GM21447 (cell line): Measurements from ENCODE around the gene RXRG.
"Not testable (repeated sequence)": the region's sequence is repeated elsewhere in the genome, so short reads cannot be mapped to it uniquely, and the experiment has no call there.

ENCODE experiments used
- ATAC-seq: cut with Tn5 transposase; IDR thresholded peaks from one replicate; pipeline ENCODE4 v1.9.1; 2021; ENCODE audit not compliant: unreplicated experiment

RXRG gene

DNA sequence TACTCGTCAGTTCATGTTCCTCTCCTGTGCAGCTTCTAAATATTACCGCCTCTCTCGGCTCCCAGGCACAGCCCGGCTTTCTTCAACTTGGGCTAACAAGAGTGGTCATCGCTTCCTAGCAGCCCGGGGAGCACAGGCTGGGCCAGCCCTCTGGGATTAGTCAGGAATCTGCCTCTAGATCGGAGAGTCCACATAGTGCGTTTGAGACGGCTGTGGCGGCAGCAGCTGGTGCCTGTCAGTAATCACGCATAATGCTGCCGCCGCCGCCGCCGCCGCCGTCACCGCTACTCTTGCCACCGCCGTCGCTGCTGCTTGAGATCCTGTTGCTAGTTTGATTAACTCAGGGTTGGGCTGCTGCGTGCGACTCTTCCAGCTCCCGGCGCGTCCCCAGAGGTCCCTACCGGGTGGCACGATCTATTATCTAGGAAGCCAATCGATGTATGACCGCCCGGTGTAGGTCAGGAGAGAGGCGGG lies at the start of gene RXRG:
TSS of gene RXRG (minus strand) at position 230 of the 474 bp plus-strand sequence. CDS start 233 bp downstream, outside the sequence.
- no peak for ATAC-seq

DNA sequence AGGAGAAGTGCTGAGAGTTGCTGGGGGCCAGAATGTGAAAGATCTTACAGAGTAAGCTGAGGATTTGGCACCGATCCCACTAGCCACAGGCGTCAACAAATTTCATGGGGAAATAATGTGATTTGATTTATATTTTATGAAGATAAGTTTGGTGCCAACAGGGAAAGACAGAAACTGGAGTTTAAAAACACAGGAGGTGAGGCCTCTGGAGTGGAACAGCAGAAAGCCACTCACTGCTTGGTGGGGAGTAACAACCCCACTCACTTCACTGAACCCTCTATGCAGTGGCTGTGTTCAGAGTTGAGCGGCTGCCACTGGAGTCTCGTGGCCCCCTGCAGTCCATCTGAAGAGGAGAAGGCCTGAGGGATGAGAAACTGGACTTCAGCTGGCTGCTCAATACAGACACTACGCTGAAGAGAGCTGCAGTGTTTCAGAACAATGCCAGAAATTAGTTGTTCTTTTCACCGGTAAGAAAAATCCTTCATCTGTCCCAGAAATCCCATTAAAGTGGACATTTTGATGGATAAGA lies 48.0 kb upstream of the RXRG start:
- no peak for ATAC-seq

- ATAC-seq: no peak
Measured at GRCh38 chr1:165490175-165490574, 45.2 kb upstream of the RXRG start.

- ATAC-seq: no peak
Measured at GRCh38 chr1:165487921-165488320, 43.0 kb upstream of the RXRG start.

DNA sequence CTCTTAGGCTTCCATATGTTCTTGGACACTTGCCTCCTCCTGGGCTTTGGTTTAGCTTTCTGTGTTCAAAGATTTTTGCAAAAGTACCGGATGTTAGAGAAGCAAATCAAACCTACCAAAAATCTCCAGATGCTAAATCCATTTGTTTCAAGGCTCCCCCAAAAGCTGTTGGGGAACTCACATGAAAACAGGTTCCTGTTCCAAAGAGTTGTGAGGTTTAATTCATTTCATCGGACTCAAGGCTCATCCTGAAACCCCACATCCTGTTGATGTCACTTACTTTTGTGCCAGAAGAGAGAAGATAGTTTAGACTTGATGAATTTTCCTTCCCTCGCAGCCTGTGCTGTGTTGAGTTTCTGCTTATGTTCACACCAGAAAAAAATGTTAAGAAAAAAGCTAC lies 41.7 kb upstream of the RXRG start:
- ATAC-seq: no peak

DNA sequence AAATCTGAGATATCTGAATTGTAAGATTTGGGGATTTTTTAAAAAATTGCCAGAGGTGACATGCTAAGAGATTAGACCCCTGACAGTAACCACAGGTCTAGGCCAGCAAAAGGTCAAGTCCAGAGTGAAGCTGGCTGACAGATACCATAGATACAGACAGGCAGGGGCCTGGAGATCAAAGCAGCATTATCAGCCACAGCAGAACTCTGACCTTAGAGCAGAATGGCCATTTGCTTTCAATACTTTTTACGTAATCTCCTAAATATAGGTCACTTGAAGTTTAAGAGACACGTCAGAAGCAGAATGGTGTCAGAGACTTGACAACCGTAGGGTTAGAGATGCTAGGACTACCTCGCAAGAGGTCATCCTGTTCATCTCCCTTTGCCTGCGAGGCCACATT lies 40.8 kb upstream of the RXRG start:
- no peak for ATAC-seq

DNA sequence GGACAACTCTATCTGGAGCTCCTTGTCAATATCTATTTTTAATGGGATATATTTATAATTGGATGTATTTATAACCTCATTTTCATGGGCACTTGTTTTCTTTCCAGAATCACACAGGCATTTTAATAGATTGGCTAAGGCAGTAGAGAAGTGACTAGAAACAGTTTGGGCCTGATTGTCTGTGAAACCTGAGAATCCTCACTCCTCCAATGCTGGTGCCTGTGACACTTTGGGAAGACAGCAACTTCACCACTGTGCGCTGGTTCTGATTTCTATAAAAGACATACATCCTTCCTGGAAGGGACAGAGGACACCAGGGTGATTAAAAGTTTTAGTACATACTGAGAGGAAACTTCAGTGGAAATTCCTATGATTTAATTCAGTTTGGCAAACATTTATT lies 39.6 kb upstream of the RXRG start:
- ATAC-seq: no peak

GRCh38 chr1:165483412-165483811 lies 38.5 kb upstream of the RXRG start:
- no peak for ATAC-seq

DNA sequence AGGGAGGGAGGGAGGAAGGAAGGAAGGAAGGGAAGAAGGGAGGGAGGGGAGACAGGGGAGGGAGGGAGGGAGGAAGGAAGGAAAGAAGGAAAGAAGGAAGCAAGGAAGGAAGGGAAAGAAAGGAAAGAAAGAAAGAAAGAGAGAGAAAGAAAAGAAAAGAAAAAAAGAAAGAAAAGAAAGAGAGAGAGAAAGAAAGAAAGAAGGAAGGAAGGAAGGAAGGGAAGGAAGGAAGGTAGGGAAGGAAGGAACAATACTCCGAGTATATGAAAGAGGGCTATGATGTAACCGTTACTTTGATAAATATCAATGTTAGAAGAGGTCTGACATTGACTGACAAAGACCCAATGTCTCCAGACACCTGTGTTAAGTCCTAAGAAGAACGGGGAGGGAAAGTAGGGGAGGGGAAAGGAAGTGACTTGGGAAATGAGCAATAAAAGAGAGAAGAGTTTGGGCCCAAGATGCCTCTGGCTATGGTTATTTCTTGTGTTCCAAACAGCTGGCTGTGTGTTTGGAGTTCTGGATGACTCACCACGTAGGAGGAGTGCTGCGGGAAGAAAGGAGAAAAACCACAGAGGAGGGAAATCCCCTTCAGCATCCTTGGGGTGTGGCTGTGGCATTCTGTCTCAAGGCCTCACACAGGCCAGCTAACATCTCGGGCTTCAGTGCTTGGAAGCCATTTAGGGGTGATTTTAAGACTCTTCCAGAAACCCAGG lies 37.0 kb upstream of the RXRG start:
- no peak for ATAC-seq

DNA sequence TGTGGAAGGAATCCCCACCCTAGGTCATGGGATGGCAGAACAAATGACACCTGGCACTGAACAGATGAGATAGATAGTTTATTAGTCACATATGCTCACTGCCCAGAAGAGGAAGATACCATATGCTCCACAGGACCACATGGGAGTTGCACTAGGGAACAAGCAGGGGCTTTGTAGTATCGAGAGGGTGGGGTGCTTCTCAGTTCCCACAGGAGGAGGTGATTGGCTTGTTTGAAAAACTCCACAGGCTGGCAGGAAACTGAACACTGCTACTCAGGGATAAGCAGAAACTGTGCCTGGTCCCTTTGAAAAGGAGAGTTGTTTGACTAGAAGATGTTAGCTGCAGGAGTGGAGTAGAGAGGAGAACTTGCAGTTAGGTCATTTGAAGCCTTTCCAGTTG lies 31.9 kb upstream of the RXRG start:
- no peak for ATAC-seq

DNA sequence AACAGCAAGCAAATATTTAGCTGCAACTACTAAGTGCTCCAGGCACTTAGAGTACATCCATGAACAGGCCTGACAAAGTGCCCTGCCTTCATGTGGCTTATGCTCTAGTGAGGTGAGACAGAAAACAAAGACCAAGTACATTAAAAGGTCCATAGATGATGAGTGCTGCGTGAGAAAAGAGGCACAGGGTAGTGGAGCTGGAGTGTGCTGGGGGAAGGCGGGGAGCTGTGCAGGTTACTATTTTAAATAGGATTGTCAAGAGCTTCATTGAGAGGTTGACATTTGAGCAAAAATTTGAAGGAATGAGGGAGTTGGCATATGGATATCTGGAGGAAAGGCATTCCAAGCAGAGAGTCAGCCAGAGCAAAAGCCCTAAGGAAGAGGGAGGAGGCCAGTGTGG lies 29.3 kb upstream of the RXRG start:
- ATAC-seq: no peak

- no peak for ATAC-seq
Measured at GRCh38 chr1:165473081-165473480, 28.2 kb upstream of the RXRG start.

DNA sequence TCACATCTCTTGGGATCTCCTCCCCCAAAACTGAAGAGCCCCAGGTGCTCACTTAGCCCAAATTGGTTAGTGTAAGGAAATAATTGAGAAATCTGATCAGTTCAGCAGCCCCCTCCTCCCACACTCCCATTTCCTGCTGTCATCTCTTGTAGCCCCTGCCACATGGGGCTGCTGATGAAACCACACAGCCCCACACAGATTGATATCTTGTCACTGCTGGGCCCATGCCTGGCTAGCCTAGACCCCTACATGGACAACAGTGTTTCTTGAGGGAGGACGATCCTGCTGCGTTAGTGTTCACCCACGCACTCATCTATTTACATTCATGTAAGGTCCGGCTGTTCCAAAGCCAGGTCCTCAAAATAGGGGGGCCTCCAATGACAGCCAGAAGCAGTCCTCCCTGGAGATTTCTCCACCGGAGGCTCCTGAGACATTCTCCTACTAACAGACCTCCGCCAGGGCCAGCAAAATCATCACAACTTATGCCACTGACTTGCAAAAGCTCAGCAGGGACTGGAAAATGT lies 23.9 kb upstream of the RXRG start:
- no peak for ATAC-seq

DNA sequence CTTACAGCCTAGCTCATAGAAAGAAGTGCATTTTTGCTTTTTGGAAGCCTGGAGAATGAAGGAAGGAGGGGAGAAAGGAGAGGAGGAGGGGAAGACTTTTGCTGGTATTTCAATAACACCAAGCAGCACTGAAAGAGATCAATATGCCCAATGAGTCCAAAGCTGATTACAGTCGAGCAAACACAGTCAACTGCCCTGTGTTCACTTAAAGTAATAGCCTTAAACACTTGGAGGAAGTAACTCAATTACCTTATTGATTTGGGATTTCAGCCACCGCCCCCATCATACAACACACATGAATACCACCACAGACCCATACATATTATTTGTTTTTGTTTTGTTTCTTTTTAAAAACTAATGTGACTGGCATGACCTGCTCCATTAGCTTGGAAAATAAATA lies 23.3 kb upstream of the RXRG start:
- no peak for ATAC-seq

GRCh38 chr1:165467706-165468105 lies 22.8 kb upstream of the RXRG start:
- no peak for ATAC-seq

DNA sequence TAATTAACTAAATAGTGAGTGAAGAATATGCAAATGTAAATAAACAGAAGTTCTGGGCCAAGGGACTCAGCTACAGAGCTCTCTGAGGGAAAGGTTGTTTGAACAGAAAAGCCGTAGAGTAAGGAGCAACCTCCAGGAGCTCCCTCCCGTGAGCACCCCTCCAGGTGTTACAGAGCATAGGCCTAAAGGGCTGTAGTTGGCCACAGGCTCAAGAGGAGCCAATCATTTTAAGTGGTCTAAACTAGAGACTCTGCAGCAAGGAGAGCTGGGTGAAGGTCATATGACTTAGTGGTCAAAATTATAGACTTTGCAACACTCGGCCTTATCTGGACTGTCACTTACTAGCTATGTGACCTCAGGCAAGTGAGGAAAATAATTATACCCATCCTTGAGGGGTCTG lies 19.1 kb upstream of the RXRG start:
- ATAC-seq: no peak

- ATAC-seq: not testable (repeated sequence)
Measured at GRCh38 chr1:165459683-165460082, 14.8 kb upstream of the RXRG start.

DNA sequence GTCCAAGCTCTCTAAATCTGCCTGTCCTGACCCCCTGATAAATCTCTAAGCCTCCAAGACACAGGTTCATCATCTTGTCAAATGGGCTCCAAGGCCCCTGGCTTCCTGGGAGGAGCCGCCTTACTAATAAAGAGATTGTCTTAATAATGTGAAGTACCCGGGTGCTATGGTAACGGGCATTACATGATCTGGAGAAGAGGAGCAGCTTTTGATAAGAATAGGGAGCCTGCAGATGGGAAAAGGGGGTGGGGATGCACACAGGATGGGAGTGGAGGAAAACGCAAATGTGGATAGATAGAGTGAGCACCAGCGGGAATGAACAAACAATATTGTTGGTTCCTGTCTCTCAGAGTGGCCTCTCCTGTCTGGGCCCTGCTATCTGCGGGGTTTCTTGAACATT lies 11.9 kb upstream of the RXRG start:
- ATAC-seq: no peak

DNA sequence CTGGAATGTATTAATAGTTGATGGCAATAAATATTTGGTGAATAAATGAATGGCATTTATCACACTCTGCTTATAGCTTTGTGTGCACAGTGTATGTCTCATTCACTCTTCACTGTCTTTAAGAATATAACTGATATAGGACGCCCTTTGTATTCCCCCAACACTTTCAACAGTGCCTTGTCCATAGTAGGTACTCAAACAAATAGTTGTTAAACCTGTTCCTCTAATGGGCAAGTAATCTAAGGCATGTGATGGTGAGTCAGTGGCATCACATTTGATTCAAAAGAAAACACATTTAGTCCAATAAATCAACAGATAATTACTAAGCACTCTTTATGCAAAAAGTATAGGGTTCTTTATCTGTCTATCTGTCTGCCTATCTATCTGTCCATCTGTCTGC lies 11.2 kb upstream of the RXRG start:
- ATAC-seq: no peak

- ATAC-seq: no peak
Measured at GRCh38 chr1:165455111-165455510, 10.2 kb upstream of the RXRG start.

DNA sequence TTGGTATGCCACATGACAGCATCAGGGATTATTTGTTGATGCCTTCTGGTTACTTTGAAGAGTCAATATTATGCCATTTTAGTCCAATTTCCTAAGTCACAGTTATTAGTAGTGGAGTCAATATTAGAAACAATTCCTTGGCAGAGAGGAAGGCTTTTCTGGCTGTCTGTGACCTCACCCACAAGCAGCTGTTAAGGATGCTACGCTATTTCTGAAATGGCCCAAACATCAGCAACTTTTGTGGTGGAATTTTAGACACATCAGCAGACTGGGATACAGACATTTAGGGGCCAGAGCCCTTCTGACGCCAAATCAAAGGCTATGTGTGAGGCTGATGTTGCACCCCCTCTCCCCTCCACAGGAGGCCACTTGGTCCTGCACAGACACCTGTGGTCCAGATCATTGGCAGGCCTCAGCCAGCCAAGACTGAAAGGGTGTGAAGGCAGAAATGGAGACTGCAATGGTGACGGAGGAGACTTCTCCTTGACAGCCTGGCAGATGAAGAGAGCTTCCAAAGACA lies 9.2 kb upstream of the RXRG start:
- ATAC-seq: no peak

DNA sequence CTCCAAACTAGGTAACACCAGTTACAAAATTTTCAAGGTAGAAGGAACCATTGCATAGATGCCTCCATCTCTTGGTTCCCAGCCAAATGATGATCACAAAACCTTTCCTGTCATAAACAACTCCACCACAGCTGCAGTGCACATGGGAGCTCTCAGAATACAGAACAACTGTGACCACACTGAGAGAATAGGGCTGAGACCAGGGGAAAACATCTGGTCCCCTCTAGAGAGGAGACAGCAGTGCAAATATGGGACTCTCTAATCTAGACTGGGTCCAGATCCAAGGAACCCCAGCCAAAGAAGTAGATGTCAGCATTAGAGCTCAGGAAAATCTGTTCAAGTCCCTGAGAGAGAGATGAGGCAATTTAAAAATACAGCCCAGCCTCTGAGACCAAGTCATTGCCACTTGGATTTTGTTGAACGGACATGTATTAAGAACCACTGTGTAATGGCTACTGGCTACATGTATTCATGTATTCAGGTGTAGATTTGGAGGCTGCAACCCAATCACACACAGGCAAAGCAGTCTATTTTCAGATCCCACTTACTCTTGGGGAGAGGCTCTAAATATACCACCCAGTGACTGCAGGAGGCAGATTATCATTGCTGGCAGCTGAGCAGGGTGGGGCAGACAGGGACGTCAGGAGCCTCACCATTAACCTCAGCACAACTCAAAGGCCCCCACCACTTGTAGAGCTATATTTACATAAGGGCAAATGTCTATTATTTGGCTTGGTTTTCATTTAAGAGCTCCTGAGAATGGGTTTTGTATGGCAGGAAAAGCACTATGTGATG lies 7.6 kb upstream of the RXRG start:
- no peak for ATAC-seq
